HG02610 (cell line): ENCODE data around the gene ZNF618.
"Not testable (repeated sequence)": the region's sequence is repeated elsewhere in the genome, so short reads cannot be mapped to it uniquely, and the experiment has no call there.

Source experiments
- ATAC-seq: cut with Tn5 transposase; IDR thresholded peaks from one replicate; pipeline ENCODE4 v1.9.1; 2021; ENCODE audit warnings: mild to moderate bottlenecking, moderate library complexity; ENCODE audit not compliant: unreplicated experiment

Gene ZNF618

DNA sequence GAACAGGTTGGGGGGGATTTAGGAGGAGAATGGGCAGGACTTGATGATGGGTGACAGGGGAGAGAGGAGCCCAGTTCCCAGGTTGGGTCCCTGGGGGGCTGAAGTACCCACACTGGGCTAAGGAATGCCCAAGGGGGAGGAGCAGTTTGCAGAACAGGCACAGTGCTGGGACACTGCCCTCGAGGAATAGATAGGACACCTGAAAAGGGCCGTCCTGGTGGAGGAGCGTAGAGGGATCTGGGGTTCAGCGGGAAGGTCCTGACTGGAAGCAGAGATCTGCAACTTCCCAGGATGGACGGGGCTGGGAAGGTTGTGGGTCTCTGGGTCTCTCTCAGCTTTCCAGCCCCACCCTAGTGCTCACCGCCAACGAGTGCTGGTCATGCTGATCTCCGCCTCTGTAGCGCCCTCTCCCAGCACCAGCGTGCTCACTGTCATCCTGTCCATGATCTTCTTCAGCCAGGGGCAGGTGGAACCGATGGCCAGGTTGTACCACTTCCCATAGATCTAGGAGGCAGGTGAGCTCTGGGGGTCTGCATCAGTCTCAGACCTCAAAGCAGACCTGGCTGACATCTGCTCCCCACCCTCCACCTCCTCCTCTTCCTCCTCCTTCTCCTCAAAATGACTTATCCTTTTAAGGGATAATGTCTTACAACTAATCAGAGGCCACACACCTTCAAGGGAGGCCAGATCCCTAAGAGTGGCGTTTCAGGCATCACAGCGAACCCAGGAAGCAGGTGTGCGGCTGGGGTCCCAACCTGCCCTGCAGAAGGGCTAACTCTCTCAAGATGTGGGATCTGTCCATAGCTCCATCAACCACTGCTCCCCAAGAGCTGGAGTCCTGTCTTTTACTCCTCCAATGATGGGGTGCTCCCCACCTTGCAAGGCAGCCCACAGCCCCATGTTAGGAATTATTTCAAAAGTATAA, 200.4 kb downstream of the ZNF618 start:
- no peak for ATAC-seq

DNA sequence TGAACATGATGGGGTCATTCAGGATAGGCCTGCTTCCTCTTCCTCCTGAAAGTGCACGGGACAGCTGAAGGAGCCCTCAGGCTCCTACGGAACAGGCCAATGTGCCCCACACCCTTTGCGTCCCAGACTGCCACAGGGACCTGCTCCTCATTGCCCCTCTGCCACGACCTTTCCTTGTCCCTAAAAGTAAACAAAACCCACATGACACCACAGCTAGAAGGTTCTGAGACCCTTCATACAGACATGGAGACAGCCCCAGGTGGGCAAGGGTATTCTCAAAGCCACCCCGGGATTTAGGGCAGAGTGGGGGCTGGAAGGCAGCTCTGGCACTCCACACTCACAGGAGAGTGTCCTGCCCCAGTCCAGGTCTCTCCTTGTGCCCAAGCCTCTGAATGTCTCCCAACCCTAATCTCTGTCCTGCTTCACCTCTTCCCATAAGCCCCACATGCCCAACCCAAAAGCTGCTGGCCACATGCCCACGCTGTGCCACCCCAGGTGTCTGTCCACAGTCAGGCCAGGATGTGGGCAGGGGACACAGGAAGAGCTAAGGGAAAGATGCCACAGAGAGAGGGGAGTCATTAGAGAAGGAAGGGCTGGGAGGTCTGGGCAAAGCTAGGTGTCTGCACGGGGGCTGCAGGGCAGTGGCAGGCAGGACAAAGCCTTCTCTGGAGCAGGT, 201.2 kb downstream of the ZNF618 start:
- ATAC-seq = no peak

DNA sequence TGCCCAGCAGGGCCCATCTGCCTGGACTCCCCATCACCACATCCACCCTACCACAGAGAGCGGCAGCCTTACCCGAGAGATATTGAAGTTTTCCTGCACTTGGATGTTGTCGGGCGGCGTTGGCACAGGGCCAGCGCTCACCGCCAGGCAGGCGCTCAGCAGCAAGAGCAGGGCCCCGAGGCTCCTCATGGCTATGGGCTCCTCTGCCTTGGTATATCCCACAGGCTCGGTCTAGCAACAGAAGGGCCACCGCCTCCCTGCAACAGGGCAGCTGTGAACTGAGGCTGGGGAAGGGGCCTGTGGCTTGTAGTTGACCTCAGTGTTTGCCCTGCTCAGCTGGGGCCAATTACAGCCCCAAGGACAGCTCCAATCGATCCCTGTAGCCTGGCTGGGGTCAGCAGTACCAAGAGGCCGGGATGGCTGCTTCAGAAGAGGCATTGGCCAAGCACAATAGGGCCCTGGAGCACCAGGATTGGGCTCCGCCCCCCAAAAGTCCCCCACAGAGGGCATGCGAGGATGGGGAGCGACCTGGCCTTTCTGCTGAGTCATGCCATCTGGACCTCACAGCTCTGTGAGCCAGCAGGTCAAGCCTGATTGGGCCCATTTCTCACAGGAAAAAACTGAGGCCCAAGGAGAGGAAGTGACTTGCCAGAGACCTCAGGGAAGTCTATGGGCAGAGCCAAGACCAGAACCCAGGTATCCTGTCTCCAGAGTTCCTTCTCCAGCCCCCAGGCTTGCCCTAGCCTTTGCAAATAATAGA, 202.1 kb downstream of the ZNF618 start, which contains the start of gene AMBP:
Gene AMBP (minus strand): TSS at position 280 of the 760 bp plus-strand sequence. CDS start 91 bp downstream, at position 189.
- ATAC-seq = no peak

DNA sequence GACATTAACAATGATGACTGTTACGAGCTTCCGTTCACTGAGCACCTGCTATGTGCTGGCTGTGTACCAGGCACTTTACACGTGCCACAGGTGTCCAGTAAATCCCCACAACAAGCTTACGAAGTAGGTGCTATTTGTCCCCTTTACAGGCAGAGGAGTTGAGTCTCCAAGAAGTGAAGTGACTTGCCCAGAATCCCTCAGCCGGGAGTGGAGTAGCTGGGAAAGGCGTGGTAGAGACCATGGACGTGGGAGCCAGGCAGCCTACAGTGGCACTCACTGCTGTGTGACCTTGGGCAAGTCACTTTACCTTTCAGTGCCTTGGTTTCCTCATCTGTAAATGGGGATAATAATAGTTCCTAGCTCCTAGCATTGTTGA, 202.7 kb downstream of the ZNF618 start:
- ATAC-seq = no peak

DNA sequence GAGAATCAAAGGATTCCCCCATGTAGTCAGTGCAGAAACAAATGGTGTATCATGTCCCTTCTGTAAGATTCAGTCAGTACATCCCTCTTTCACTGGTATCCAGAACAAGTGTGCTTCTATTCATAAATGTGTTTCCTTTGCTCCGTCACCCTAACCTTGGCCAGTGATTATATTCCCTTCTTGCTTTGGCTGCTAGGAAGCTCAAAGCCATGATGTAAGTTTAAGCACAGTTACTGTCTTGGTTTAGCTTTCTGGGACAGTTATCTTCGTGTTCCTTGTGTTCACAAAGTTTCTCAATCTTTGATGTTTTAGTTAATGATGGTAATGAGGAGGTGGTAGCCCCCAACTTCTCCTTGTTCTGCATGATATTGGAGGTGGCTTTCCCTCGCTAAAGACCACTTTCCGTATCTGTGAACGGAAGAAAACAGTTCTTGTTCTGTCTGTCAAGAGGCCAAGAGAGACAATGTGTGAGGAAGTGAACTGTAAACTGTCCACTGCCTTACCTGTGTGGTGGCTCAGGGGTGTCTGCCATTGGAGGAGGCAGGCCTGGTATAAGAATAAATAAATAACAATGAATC, 204.2 kb downstream of the ZNF618 start:
- ATAC-seq = no peak

DNA sequence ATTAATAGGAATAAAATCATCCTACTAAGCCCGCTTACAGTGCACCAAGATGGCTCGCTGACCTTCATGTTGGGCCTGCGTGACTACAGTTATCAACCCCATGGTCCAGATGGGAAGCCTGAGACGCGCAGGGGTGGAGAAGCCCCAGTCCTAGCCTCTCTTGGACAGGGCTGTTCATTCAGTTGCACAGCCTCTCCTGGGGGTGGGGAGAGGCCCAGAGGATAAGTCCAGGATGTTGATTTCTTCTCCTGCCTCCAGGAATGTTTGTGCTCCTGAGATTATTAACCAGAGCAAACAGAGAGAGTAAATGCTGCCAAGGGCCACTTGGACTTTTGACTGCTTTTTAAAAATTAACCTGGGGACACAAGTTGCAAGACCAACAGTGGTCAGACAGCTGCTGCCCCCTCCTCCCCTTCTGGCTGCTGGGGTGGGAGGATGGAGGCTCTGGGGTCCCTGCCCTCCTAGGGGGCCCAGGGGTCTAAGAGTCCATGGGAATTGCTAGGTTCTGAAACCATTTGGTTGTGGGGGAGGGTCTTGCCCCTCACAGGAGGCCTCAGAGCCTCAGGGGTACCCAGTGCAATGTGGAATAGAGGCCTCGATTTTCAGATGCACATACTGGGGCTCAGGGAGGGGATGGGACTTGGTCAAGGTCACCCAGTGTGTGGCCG, 204.8 kb downstream of the ZNF618 start:
- no peak for ATAC-seq

DNA sequence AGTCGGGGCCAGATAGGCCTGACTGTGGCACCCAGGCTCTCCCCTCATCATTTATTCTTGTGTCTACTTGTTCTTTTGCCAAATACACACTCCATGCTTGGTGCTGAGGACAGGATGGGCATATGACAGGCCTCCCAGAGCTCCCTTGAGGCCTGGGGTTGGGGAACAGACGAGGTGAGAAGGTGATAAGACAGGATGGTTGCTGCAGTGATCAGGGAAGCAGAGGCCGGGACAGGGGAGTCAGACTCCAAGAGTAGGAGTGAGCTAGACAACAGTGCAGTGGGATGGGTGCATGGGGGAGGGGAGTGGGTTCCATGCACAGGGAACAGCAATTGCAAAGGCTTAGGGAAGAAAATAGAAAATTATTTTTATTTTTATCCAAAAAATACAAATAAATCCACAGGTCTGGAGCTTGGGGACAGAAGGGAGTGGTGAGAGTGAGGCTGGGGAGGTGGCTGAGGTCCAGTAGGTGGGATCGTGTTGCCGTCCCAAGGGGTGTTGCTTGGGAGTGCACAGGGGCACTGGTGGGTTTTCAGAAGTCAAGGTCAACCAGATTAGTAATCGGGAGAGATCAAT, 205.4 kb downstream of the ZNF618 start:
- no peak for ATAC-seq

DNA sequence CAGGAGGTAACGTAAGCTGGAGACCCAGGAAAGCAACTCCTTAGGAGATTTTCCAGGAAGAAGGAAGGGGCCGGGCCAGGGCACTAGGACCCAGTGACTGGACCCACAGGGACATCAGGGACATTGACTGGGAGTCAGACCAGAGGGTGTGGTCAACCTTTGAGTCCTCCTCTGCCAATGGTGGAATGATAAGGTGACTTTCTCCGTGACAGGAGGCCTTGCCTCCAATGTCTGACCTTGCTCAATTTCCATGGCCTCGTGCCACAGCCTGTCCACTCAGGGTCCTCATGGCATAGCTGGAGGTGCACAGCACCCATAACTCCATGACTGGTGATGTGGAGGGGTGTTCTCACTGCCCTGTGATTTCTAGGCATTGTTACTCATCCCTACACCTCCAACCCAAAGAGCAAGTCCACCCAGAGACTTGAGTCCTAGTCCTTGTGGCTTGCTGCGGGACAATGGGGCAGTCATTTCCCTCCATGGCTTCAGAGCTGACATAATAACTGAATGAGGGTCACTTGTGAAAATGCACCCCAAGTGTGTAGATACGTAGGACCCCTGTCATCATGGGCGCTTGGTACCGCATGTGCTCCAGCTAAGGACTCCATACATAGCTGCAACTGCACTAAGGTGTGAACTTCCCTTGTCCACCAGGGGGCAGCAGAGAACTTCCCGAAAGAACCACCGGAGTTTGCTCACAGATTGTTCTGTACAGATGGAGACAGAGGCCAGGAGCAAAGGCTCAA, 206.1 kb downstream of the ZNF618 start:
- peak; percentile 77 for ATAC-seq

DNA sequence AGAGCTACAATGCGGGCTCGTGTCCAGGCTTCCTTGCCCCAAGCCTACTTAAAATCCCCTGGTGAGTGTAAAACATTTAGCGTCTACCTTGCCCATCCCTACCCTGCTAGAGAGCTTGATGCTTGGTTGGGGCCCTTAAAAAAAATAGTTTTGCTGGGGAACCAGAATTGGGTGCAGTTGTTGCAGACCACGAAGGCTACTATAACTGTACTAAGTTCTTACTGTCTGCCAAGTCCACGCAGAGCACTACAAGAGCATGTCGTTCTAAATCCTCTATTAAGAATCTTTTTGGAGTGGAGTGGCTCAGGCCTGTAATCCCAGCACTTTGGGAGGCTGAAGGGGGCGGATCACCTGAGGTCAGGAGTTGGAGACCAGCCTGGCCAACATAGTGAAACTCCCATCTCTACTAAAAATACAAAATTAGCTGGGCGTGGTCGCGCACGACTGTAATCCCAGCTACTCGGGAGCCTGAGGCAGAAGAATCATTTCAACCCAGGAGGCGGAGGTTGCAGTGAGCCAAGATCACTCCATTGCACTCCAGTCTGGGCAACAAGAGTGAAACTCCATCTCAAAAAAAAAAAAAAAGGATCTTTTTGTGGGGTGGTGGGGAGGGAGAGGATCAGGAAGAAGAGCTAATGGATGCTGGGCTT, 206.8 kb downstream of the ZNF618 start:
- not testable (repeated sequence) for ATAC-seq

DNA sequence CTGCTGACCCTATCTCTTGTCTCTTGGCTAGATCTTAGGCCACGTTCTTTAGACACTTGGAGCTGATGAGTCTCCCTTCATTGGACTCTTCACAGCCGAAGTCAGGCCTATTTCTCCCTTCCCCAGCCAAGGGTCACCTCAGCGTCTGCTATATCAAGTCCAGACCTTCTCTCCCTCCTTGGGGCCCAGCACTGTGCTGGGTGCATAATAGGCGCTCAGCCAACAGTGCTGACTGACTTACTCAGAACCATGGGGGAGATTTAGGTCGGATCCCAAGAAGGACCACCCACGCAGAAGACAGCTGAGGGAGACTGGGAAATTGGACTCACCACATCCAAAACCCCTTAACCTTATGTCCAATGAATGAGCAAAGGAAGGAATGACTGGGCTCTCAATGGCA, 207.6 kb downstream of the ZNF618 start:
- ATAC-seq = no peak

DNA sequence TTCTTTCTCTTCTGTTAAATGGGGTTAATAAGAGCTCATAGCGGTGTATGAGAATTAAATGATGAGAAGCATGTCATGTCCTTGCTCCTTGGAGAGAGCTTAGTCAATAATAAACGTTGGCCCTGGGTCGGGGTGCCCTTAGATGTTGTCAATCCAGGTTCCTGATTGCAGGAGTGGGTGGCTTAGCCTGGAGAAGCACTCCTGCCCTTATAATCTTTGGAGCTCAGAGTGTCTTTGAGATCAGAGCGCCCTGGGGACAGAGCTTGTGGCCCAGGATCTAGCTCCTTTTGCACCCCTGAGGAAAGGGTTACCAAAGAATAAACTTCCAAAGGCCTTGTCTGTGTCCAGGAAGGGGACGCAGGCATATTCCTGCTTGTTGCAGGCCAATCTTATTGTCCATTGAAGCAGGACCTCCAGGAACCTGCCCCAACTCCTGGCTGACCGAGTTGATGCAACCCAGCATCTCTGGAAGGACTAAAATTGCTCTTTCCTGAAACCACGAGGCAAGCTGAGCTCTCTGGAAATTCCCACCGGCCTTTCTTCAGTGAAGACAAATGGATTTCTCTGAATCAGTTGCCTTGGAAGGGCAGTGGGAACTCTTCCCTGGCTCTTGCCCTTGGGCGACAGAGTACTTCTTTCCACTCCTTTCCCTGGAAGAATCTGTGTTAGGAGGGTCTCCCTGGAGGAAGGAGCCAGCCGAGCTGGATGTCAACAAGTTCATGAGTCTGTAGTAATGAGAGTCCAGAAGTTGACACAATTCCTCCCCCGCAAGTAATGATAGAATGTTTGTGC, 208.4 kb downstream of the ZNF618 start:
- no peak for ATAC-seq

DNA sequence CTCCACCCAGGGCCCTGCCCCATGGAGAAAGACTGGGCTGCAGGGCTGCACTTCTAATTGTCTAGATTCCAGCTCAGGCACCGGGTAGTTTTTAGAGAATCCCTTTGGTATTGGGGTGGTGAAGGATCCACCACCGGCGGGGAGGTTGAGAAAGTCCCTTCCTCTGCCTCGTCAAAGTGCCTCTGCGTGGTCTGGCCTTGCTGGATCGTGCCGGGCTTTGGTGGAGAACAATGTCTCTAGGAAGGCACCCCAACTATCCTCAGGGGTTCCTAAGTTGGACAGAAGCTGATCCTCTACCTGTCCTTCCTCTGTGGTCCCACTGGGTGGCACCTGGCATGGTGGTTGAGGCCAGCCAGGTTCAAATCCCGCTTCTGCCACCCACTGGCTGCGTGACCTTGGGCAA, 209.3 kb downstream of the ZNF618 start:
- ATAC-seq = no peak

DNA sequence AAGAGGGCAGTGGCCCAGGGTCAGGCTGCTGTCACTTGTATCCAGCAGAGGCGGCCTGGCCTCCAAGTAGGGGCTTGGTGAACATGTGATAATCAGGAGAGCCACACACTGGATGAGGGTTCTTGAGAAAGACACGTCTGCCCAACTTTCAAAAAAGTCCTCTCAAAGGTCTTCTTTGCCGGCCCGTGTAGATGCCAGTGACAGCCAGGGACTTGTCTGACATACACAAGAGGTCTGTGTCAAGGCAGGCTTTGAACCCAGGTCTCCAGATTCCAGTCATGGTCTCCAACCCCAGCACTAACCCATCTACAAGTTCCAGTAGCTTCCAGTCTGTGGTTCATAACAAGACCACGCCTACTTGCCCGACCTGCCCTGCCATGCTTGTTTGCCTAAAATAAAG, 209.9 kb downstream of the ZNF618 start:
- no peak for ATAC-seq

DNA sequence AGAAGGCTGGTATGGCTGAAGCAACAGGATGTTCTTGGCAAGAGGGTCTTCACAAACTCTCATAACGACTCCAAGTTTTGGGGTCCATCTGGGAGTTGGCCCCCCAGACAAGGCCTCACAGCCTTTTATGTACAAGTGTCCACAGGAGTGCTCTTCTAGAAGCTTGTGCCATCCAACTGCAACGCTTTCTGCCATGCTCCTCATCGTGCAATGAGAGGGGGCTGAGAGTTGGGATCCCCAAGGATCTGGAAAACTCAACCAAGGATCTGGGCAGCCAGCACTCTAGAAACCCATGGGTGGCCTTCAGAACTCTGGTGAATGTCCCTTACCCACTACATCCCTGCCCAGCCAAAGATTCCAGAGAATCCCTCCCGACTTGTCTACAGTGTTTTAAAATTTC, 210.5 kb downstream of the ZNF618 start:
- ATAC-seq = no peak

DNA sequence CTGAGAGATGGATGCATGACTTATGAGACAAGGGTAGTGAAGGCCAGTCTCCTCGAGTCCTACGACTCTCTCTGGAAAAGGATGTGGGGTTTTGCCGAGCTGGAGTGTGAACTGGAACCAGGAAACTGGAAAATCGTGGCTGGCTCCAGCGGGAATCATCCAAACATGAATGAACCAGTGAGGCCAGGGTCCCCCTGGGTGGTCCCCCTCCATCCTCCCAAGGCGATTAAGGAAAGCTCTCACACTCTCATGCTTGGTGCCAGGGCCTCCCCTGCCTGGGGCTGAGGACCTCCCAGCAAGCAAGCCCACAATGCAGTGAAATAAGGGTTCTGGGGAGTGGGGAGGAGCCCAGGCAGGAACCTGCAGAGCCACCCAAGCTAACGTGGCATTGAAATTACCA, 211.6 kb downstream of the ZNF618 start:
- ATAC-seq = no peak

DNA sequence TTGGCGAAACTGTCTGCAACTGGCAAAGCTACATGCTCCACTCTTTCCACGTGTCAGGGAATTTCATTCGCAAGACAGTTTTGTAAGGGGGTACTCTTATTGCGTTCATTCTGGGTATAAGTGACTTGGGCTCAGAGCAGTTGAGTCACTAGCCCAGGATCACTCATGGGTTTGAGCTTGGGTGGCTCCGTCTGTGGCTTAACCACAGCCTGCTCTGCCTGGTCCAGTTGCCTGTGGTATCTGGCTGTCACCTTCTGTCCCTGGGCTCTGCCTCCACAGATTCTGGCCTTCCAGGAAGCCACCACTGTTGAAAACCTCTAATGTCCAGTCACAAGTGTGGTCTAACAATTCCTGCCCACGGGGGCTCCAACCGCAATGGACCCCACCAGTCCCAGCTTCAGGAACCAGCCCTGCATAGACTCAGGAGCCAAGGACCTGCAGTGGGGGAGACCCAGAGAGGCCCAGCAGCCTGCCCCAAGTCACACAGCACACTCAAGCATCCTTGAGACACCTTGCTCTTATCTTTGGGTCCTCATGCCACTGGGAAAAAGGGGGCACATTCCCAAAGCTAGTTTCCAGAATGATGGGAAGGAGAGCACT, 212.6 kb downstream of the ZNF618 start:
- no peak for ATAC-seq

DNA sequence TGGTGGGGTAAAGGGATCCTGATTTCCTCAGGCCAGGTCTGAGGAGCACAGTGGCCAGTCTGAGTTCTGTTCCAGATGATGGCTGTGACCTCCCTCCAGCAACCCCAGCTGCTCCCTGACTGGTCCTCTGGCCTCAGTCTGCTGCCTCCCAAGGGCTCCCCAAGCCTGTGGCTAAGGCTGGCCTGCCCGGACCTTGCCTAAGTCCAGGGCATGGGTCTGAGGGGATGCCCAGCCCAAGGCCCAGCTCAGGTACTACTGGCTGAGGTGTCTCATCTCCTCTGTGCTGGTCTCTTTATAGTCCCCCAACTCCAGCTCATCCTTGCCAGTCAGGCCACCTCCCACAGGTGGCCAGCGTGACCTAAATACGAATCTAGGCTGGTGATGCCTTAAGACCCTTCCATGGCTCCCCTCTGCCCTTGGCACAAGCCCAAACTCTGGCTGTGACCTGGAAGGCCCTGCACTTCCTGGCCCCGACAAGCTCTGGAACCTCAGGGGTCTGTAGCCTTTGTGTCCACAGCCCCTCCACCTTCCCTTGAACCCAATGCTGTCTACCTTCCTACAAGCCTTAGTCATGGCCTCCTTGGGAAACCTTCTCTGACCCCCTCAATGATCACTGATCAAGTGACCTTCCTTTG, 213.2 kb downstream of the ZNF618 start:
- no peak for ATAC-seq
